Effector memory CD4-positive, alpha-beta T cell (primary cell): ENCODE measurements around the gene TYK2.

Experiments
- DNase-seq, 3 donors: peaks; one replicate each; pipeline ENCODE4 v3.0.0-alpha.2; 2020
- H3K27ac ChIP-seq: 2 replicates; pipeline ENCODE4 v1.7.0; 2013; ENCODE audit warnings: mild to moderate bottlenecking, low read length, moderate library complexity; ENCODE audit not compliant: insufficient read depth, poor library complexity, severe bottlenecking
- H3K27me3 ChIP-seq: replicated peaks from 2 replicates; pipeline ENCODE4 v1.7.0; 2013; ENCODE audit warnings: mild to moderate bottlenecking, low read length; ENCODE audit not compliant: insufficient read depth, control insufficient read depth, poor library complexity, severe bottlenecking
- H3K36me3 ChIP-seq: 2 replicates; pipeline ENCODE4 v1.7.0; 2013; ENCODE audit warnings: mild to moderate bottlenecking, low read length, moderate library complexity; ENCODE audit not compliant: control insufficient read depth, insufficient read depth
- H3K4me1 ChIP-seq: 2 replicates; pipeline ENCODE4 v1.7.0; 2013; ENCODE audit warnings: low read length, mild to moderate bottlenecking; ENCODE audit not compliant: control insufficient read depth, insufficient read depth, poor library complexity, severe bottlenecking
- H3K4me3 ChIP-seq: 2 replicates; pipeline ENCODE4 v1.7.0; 2013; ENCODE audit warnings: low read length, low read depth, mild to moderate bottlenecking; ENCODE audit not compliant: insufficient read depth, poor library complexity, severe bottlenecking
- H3K9me3 ChIP-seq: 2 replicates; pipeline ENCODE4 v1.7.0; 2013; ENCODE audit warnings: mild to moderate bottlenecking, low read length, moderate library complexity; ENCODE audit not compliant: control insufficient read depth

The TYK2 gene

DNA sequence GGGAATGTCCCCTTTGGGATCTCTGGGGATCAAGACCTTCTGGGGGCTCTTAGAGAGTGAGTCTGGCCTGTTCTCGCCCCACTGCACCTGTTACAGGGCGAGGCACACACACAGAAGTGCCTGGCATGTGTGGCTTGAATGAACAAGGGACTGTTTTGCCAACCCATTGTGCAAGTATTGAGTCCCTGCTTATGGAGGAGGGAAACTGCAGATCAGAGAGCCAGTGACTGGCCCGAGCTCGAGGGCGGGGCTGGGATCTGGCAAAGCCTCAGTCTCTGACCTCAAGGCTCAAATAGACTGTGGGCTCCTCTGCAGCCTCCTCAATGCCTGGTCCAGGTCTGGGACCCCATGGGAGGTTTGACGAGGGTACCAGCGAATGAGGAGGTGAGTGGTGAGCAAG is 52.6 kb downstream of the TYK2 start:
- Histone ChIP-seq H3K4me1 (peaks cover 9% of the 10 kb centered on the region), H3K4me3 (no peak overlapping the region), H3K9me3 (no peaks in the 10 kb centered on the region), H3K27ac (no peak overlapping the region), H3K36me3 (peaks cover 73% of the 10 kb centered on the region), H3K27me3 (no peaks in the 10 kb centered on the region)
- no peak for DNase-seq

DNA sequence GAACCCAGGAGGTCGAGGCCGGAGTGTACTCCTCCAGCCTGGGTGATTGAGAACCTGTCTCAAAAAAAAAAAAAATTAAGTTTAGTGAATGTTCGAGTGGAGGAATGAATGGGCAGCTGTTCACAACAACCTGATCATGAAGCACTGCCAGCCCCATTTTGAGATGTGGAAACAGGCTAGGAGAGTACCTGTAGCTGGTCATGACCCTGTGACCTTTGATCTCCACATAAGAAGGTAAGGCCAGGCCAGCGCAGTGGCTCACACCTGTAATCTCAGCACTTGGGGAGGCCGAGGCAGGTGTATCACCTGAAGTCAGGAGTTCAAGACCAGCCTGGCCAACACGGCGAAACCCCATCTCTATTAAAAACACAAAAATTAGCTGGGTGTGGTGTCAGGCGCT is 54.6 kb downstream of the TYK2 start:
- Histone ChIP-seq H3K27ac (no peak overlapping the region), H3K36me3 (peaks cover 93% of the 10 kb centered on the region), H3K27me3 (no peaks in the 10 kb centered on the region), H3K4me3 (no peak overlapping the region), H3K9me3 (no peaks in the 10 kb centered on the region), H3K4me1 (no peaks in the 10 kb centered on the region)
- DNase-seq = no peak

DNA sequence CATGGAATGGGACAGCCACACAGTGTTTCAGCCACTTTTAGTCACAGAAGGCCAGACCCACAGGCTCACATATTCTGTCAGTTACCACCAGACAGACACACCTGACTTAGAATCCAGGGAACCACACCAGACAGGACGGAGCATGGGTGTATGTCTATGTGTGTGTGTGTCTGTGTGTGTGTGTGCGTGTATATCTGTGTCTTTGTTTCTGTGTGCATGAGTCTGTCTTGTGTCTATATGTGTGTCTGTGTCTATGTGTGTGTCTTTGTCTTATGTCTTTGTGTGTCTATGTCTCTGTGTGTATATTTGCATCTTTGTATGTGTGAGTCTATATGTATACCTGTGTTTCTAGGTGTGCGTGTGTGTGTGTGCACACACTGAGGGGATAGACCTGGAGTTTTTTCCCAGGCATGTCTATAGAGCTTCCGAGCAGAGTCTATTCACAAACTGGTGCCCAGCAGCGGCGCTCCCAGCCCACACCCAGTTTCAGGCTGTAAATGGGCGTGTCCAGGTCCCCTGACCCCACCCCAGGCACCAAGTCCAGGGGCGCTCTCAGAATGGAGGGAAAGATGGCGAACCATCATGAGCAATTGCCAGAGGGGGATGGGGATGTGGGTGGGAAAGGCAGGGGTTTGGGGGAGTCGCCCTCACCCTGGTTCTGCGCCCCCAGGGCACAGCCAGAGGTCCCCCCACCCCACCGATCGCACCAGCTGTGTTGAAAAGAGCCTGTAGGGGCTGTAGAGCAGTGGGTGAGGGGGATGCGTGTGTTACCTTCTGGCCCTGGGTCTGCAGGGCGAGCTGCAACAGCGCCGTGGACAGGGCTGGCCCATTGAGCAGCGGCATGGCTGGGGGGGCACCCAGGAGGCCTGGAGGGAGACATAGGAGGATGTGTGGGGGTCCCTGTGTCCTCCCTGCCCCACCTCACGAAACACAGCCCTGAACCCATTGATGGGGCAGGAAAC is 58.2 kb downstream of the TYK2 start:
- Histone ChIP-seq H3K4me1 (no peaks in the 10 kb centered on the region), H3K9me3 (no peaks in the 10 kb centered on the region), H3K4me3 (no peak overlapping the region), H3K27ac (no peak overlapping the region), H3K27me3 (no peaks in the 10 kb centered on the region), H3K36me3 (peaks cover 86% of the 10 kb centered on the region)
- no peak for DNase-seq

DNA sequence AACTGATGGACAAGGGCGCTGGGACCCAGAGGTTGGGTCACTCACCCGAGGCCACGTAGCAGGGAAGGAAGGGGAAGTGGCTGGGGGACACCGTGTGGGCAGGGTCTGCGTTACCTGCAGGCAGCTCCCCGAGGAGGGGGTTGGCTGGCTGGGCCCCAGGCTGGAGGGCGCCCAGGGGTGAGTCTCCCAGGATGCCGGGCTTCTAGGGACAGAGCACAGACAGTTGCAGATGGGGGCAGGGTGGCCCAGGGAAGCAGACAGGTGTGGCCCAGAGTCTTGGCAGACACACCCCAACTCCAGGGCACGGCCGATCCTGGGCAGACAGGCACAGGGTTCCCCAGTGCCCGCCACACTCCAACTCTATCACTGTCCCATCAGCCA is 59.0 kb downstream of the TYK2 start:
- no peak overlapping the region for H3K4me3 ChIP-seq
- no peak for DNase-seq
- H3K27ac ChIP-seq = no peak overlapping the region
- H3K36me3 ChIP-seq = peaks cover 83% of the 10 kb centered on the region
- H3K4me1 ChIP-seq = no peaks in the 10 kb centered on the region
- H3K9me3 ChIP-seq = no peaks in the 10 kb centered on the region
- no peaks in the 10 kb centered on the region for H3K27me3 ChIP-seq

DNA sequence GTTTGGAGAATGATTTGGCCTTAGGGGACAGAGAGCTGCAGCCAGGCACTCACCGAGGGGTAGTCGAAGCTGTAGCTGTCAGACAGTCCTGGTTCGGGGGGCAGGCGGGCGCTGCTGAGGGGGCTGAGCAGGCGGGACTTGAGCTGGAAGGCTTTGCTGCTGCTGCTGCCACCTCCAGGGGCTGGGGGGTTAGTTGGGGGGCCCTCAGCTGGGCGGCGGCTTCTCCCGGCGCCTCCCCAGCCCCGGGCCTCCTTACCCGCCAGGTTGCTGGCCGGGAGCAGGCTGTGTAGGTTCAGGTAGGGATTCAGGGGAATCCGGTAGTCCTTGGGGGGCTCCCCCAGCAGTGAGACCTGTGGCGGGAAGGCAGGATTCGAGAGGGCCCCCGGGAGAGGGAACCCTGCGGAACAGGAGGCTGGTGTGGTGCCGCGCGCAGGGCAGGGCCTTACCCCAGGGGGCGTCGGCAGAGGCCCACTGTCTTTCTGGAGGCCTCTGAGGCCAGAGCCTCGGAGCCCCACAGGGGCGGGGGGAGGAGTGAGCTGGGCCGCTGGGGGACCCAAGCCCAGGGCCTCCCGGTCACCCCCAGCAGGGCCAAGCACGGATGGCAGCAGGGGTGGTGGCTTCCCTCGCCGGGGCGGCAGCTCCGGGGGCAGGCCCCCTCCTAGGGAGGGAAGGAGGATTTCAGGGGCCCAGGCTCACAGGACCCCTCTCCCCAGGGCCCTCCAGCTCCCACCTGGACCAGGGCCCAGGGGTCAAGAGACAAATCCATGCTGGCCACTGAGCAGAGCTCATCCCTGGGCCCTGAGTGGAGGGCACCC is 59.6 kb downstream of the TYK2 start:
- H3K9me3 ChIP-seq = no peaks in the 10 kb centered on the region
- H3K4me3 ChIP-seq = no peak overlapping the region
- DNase-seq = no peak
- no peak overlapping the region for H3K27ac ChIP-seq
- no peaks in the 10 kb centered on the region for H3K4me1 ChIP-seq
- H3K27me3 ChIP-seq = no peaks in the 10 kb centered on the region
- peaks cover 77% of the 10 kb centered on the region for H3K36me3 ChIP-seq

DNA sequence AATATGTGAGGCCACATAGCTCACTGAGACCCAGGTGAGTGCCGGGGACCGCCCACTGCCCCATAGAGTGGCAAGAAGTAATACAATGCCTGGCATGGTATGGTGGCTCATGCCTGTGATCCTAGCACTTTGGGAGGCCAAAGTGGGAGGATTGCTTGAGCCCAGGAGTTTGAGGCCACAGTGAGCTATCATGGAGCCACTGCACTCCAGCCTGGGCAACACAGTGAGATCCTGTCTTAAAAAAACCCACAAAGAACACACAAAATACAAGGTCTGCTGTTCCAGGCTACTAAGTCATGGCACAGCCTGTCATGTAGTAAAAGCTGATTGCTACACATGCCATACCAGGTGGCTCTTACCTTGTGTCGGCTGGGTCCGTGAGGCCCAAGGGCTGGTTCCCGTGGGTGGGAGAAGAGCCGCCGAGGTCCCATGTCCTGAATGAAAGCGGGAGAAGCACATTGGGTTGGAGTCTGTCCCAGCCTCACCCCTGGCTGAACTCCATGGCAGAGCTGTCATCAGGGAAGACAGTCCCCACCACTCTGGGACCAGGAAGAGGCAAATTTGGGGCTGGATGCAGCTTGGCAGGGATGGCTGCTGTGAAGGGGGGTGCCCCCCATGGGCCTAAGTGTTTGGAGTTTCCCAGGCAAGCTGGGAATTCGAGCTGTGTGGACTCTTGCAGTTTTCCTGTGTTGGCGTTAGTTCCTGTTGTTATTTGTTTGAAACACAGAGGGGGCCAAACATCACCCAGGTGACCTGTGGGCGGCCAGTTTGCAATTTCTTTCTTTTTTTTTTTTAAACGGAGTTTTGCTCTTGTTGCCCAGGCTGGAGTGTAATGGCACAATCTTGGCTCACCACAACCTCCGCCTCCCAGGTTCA is 61.3 kb downstream of the TYK2 start:
- DNase-seq = no peak
- Histone ChIP-seq H3K9me3 (no peaks in the 10 kb centered on the region), H3K4me1 (peaks cover 6% of the 10 kb centered on the region), H3K4me3 (no peak overlapping the region), H3K27ac (no peak overlapping the region), H3K36me3 (peaks cover 64% of the 10 kb centered on the region), H3K27me3 (no peaks in the 10 kb centered on the region)

DNA sequence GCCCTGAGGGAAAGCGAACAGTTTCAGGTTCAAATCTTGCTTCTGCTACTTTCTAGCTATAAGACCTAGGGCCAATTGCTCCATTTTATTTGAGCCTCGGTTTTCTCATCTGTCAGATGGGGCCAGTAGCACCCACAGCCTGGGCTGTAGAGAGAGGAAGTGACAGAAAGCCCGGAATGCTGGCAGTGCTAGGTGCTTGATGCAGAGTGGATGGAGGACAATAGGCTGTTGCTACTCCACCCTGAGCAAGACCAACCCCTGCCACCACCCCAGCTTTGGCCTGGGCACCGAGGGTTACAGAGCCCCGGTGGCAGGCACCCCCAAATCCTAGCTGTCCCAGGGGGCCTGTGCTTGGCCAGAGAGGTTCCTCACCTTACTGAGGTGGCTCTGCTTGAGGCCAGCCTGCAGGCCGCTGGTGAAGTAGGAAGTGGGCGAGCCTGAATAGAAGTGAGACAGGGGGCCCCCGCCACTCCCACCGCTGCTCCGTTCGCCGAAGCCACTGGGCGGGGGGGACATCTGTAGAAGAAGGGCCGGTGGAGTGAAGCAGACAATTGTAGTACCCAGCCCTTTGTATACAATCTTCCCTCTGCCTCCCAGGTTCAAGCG is 62.4 kb downstream of the TYK2 start:
- no peaks in the 10 kb centered on the region for H3K27me3 ChIP-seq
- H3K9me3 ChIP-seq = no peaks in the 10 kb centered on the region
- peaks cover 6% of the 10 kb centered on the region for H3K4me1 ChIP-seq
- no peak overlapping the region for H3K27ac ChIP-seq
- H3K36me3 ChIP-seq = peaks cover 55% of the 10 kb centered on the region
- no peak overlapping the region for H3K4me3 ChIP-seq
- no peak for DNase-seq

DNA sequence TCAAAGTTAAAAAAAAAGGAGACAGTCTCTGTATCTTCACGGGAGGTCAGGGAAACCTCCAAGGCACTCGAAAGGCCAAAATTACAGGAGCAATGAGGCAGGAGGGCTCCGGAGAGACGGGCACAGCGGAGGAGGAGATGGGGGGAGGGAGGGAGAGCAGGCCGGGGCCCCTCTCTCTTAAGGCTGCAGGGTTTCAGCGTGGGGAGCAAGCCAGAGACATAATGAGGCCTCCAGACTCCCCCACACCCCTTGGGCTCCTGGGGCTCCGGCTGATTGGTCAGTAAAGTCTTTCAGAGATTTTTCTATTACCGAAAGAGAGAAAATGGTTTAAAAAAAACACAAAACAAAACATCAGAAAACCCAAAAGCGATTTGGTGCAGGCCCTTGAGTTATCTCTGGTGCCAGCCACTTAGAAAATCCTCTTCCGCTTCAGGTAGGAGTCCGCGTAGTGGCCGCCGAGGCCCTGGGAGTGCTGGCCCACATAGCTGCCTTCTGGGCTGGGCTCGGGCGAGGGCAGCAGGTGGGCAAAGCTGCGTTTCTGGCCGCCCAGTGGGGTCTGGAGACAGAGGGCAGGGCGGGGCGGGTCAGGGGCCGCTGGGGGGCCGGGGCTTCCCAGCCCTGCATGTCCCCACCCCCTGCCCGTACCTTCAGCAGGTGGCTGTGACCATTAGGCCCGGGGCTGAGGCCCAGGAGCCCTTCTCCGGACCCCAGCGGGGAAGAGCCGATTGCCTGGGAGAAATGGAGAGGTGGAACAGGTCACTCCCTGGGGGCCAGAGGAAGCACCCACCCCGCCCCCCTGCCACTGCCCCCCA is 63.1 kb downstream of the TYK2 start:
- Histone ChIP-seq H3K27ac (no peak overlapping the region), H3K4me3 (no peak overlapping the region), H3K27me3 (no peaks in the 10 kb centered on the region), H3K9me3 (no peaks in the 10 kb centered on the region), H3K36me3 (peaks cover 48% of the 10 kb centered on the region), H3K4me1 (peaks cover 6% of the 10 kb centered on the region)
- DNase-seq = no peak
